Activated CD4-positive, alpha-beta T cell treated with anti-CD3 and anti-CD28 coated beads for 4 hours (primary cell): Measurements from ENCODE around the gene PPP1R3D.
"Not testable (repeated sequence)": the region's sequence is repeated elsewhere in the genome, so short reads cannot be mapped to it uniquely, and the experiment has no call there.

Experiments
- DNase-seq, 2 donors: peaks; one replicate each; pipeline ENCODE4 v3.0.0-alpha.2; 2020

PPP1R3D gene

DNA sequence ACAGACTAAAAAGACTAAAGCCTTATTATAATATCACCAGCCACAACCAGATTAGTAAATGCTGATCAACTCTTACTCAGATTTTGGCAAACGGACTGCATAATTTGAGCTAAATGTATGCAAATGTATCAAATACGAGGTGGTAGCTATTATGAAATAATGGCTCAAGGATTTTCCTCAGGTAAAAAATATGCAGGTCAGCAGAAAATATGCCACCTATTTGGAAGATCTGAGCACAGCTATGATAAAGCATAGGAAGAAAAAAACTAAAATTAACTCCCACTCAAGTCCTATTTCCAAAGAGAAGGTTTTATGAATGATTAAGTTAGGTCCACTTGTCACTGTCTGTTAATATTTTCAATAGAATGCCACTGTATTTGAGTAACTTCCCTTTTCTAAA lies 29.1 kb downstream of the PPP1R3D start:
- no peak for DNase-seq

DNA sequence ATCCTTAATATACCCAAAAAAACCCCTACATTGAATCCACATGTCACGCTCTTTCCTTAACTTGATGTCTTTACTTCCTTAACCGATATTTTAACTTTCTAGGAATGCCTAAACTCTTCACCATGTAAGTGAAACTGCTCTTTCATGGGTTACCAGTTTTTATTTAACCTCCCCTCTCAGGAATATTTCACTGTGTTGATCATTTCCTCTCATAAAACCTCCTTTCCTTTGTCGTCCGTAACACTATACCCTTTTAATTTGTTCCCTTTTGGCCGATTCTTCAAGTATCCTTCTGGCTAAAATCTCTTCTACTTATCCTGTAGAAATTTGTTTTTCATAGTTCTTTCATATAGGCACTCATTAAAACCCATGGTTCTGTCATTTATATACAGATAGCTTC lies 31.2 kb downstream of the PPP1R3D start:
- DNase-seq = no peak

DNA sequence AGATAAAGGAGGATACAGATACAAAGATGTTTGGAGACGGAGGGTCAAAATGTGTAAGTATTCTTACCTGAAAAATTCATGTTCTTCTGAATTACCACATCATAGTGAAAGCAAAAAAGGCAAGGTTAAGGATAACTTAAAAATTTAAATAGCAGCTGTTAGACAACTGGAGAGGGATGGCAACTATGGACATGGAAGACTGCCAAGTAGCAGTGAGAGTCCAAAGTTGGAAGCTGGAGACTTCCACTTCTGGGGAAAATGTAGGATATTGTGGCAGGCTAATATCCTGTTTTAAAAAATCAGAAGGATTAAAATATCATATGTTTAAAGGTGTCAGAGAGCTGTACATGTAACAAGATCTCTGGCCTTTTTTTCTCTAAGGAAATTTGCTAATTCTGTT lies 36.5 kb downstream of the PPP1R3D start:
- DNase-seq = no peak

DNA sequence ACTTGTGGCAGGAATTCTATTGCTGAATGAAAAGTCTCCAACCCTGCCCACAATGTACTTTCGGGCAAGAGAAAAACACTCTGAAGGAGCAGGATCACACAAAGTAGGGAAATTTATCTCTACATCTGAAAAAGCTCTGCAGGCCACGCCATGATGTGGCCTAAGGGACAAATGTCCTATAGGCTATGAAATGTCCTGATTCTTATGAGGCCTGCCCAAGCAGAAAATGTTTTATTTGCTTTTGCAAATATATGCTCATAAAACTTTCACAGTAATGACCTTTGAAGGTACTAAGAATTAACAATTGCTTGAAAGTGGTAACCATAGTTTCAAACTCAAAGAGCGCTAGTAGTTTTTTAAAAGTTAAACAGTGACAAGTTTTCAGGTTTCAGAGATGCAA lies 37.6 kb downstream of the PPP1R3D start:
- no peak for DNase-seq

DNA sequence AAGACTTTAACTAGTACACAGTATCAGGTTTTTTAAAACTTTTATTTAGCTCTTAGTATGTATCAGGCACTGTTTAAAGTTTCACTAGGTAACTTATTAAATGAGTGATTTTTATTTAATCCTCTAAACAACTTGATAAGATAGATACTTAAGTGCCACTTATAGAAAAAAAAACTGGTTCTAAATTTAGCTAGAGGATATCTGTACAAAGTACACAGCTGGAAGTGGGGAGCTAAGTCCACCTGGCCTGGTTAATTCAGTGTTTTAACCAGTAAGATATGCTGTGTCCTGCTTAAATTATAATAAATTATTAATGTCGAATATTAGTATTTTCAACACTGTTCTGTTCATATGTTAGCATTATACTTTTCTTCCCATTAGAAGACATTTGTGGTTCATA lies 44.2 kb downstream of the PPP1R3D start:
- DNase-seq = no peak

DNA sequence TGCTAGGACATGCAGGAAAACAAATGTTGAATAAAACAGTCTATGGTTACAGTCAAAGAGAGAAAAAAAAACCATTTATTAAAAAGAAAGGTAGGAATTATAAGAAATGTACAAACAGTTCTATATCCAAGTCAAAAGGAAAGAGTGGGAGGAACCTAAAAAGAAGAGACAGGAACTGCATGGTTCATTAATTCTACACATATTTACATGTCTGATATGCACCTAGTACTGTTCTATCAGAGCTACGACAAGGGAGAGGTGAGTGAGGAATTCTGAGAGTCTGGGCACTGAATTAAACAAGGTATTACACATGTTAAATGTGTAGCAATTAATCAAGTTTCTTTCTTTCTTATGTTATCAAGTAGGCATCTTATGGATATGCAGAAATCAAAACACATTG lies 48.5 kb downstream of the PPP1R3D start:
- no peak for DNase-seq

DNA sequence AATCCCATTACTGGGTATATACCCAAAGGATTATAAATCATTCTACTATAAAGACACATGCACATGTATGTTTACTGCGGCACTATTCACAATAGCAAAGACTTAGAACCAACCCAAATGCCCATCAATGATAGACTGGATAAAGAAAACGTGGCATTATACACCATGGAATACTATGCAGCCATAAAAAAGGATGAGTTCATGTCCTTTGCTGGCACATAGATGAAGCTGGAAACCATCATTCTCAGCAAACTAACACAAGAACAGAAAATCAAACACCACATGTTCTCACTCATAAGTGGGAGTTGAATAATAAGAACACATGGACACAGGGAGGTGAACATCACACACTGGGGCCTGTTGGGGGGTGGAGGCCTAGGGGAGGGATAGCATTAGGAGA lies 50.1 kb downstream of the PPP1R3D start:
- not testable (repeated sequence) for DNase-seq

DNA sequence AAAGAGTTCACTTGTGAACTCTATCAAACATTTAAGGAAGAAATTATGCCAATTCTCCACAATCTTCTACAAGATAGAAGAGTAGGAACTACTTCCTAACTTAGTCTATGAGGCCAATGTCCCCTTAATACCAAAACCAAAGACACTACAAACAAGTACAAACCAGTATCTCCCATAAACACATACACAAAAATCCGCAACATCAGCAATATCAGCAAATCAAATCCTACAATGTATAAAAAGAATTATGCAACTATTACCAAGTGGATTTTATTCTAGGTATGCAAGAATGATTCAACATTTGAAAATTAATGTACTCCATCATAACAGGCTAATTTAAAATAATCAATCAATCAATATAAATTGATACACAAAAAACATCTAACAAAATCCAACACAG lies 52.1 kb downstream of the PPP1R3D start:
- DNase-seq = no peak
